ENCODE measurements around the gene RPS6KA5.
"Not testable (repeated sequence)": the region's sequence is repeated elsewhere in the genome, so short reads cannot be mapped to it uniquely, and the experiment has no call there.

The RPS6KA5 gene

DNA sequence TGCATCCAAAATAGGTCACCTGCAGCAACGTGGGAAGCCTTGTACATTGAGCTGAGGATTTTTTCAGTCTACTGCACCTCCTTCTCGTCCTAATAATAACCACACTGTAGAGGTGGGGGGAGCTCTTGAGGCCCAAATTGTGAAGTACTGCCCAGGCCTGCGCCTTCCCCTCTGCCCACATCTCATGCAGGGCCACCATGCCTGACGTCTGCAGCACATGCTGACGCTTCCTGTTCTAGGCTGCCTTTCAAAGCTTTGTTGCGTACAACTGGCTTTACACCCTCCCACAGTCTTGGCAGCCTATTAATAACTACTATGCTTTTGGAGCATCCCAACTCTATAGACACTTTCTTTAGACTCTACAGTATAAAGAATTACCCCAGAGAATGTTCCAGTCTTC, 217.7 kb downstream of the RPS6KA5 start:
- H3K27ac ChIP-seq (ENCODE audit: low read depth, low read length, poor library complexity, severe bottlenecking): no peak overlapping the region
- H4K20me1 ChIP-seq (ENCODE audit: insufficient read depth, low read length): no peaks in the 10 kb centered on the region
- no peak overlapping the region for H3K4me3 ChIP-seq (ENCODE audit: low read depth, low read length, poor library complexity, severe bottlenecking)
- H2AFZ ChIP-seq (ENCODE audit: low read length): no peak overlapping the region
- H3K9me3 ChIP-seq (ENCODE audit: low read length): no peaks in the 10 kb centered on the region
- H3K4me2 ChIP-seq (ENCODE audit: low read length): no peak overlapping the region
- H3K27me3 ChIP-seq (ENCODE audit: insufficient read depth, low read length): no peaks in the 10 kb centered on the region
- no peaks in the 10 kb centered on the region for H3K36me3 ChIP-seq (ENCODE audit: insufficient read depth, low read length)
- H3K79me2 ChIP-seq (ENCODE audit: insufficient read depth, low read length): no peaks in the 10 kb centered on the region
- H3K9ac ChIP-seq (ENCODE audit: low read length): no peak overlapping the region
- TF ChIP-seq, protein P1, sequence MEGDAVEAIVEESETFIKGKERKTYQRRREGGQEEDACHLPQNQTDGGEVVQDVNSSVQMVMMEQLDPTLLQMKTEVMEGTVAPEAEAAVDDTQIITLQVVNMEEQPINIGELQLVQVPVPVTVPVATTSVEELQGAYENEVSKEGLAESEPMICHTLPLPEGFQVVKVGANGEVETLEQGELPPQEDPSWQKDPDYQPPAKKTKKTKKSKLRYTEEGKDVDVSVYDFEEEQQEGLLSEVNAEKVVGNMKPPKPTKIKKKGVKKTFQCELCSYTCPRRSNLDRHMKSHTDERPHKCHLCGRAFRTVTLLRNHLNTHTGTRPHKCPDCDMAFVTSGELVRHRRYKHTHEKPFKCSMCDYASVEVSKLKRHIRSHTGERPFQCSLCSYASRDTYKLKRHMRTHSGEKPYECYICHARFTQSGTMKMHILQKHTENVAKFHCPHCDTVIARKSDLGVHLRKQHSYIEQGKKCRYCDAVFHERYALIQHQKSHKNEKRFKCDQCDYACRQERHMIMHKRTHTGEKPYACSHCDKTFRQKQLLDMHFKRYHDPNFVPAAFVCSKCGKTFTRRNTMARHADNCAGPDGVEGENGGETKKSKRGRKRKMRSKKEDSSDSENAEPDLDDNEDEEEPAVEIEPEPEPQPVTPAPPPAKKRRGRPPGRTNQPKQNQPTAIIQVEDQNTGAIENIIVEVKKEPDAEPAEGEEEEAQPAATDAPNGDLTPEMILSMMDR (IDR thresholded peaks at IDR 0.05; ENCODE audit: low read length): no peak
- no peak for TF ChIP-seq EZH2 (IDR thresholded peaks at IDR 0.05; ENCODE audit: borderline replicate concordance, low read length)
- no peaks in the 10 kb centered on the region for H3F3A ChIP-seq (ENCODE audit: insufficient read depth, low read length)
- no peaks in the 10 kb centered on the region for H3K4me1 ChIP-seq (ENCODE audit: insufficient read depth, low read length, severe bottlenecking)
- H3K9me2 ChIP-seq (ENCODE audit: low read depth, low read length): no peaks in the 10 kb centered on the region

GRCh38 chr14:90840667-90841066, 219.8 kb downstream of the RPS6KA5 start:
- not testable (repeated sequence) for H2AFZ ChIP-seq (ENCODE audit: low read length); H3K4me2 ChIP-seq (ENCODE audit: low read length); H3K27ac ChIP-seq (ENCODE audit: low read depth, low read length, poor library complexity, severe bottlenecking); H3F3A ChIP-seq (ENCODE audit: insufficient read depth, low read length); H3K9me3 ChIP-seq (ENCODE audit: low read length); H3K9ac ChIP-seq (ENCODE audit: low read length); H3K79me2 ChIP-seq (ENCODE audit: insufficient read depth, low read length); H3K27me3 ChIP-seq (ENCODE audit: insufficient read depth, low read length); H4K20me1 ChIP-seq (ENCODE audit: insufficient read depth, low read length); H3K4me3 ChIP-seq (ENCODE audit: low read depth, low read length, poor library complexity, severe bottlenecking); H3K4me1 ChIP-seq (ENCODE audit: insufficient read depth, low read length, severe bottlenecking); H3K9me2 ChIP-seq (ENCODE audit: low read depth, low read length); H3K36me3 ChIP-seq (ENCODE audit: insufficient read depth, low read length)

DNA sequence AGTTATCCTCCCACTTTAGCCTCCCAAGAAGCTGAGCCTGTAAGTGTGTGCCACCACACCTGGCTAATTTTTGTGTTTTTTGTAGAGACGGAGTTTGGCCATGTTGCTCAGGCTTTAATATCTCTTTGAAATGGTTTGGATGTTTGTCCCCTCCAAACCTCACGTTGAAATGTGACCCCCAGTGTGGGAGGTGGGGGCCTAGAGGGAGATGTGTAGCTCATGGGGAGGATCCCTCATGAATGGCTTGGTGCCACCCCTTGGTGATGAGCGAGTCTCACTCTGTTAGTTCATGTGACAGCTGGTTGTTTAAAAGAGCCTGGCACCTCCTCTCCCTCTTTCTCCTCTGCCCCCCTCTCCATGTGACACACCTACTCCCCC, 220.6 kb downstream of the RPS6KA5 start:
- no peak overlapping the region for H3K9ac ChIP-seq (ENCODE audit: low read length)
- no peak overlapping the region for H3K27ac ChIP-seq (ENCODE audit: low read depth, low read length, poor library complexity, severe bottlenecking)
- H4K20me1 ChIP-seq (ENCODE audit: insufficient read depth, low read length): no peaks in the 10 kb centered on the region
- no peaks in the 10 kb centered on the region for H3K9me2 ChIP-seq (ENCODE audit: low read depth, low read length)
- no peak overlapping the region for H3K4me2 ChIP-seq (ENCODE audit: low read length)
- H3K79me2 ChIP-seq (ENCODE audit: insufficient read depth, low read length): no peaks in the 10 kb centered on the region
- H3K4me1 ChIP-seq (ENCODE audit: insufficient read depth, low read length, severe bottlenecking): no peaks in the 10 kb centered on the region
- H3F3A ChIP-seq (ENCODE audit: insufficient read depth, low read length): no peaks in the 10 kb centered on the region
- no peaks in the 10 kb centered on the region for H3K36me3 ChIP-seq (ENCODE audit: insufficient read depth, low read length)
- no peak overlapping the region for H2AFZ ChIP-seq (ENCODE audit: low read length)
- H3K9me3 ChIP-seq (ENCODE audit: low read length): no peaks in the 10 kb centered on the region
- H3K4me3 ChIP-seq (ENCODE audit: low read depth, low read length, poor library complexity, severe bottlenecking): no peak overlapping the region
- TF ChIP-seq, protein P1 (IDR thresholded peaks at IDR 0.05; ENCODE audit: low read length): no peak
- no peak for TF ChIP-seq EZH2 (IDR thresholded peaks at IDR 0.05; ENCODE audit: borderline replicate concordance, low read length)
- H3K27me3 ChIP-seq (ENCODE audit: insufficient read depth, low read length): no peaks in the 10 kb centered on the region

DNA sequence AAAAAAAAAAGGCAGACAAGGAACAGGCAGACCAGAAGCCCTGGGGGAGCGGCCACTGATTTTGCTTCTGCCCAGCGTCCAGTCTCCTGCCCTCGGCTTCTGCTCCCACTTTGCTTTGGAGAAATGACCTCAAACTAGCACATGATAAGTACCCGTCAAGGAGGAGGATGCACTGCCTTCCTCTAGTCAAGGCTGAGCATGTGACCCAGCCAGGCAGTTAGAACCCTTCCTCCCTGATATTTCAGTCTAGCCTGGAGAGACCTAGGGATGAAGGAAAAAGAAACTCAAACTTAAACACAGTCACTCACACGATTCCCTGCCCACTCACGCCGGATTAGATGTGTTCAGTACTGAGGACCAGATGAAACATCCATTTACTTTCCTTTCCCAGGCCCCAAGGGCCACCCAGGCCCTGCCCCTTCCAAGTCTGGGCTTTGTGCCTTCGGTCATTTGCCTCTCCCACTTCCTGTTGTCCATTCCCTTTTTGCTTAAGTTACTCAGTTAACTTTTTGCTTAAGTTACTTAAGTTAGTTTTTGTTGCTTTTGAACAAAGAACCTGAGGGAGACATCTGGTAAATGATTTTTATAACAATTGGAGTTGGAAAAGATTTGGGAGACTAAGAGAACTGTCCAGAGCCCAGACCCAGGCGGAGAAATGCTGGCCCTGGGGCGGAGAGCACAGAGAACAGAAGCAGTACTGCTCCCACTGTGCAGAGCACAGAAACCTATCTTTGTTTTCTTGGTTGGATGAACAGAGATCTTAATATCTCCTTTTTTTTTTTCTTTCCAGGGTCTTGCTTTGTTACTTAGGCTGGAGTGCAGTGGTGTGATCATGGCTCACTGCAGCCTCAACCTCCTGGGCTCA, 221.2 kb downstream of the RPS6KA5 start:
- H3K36me3 ChIP-seq (ENCODE audit: insufficient read depth, low read length): no peaks in the 10 kb centered on the region
- no peaks in the 10 kb centered on the region for H3K79me2 ChIP-seq (ENCODE audit: insufficient read depth, low read length)
- no peaks in the 10 kb centered on the region for H3K4me1 ChIP-seq (ENCODE audit: insufficient read depth, low read length, severe bottlenecking)
- H3K9me3 ChIP-seq (ENCODE audit: low read length): no peaks in the 10 kb centered on the region
- no peaks in the 10 kb centered on the region for H3F3A ChIP-seq (ENCODE audit: insufficient read depth, low read length)
- H3K4me3 ChIP-seq (ENCODE audit: low read depth, low read length, poor library complexity, severe bottlenecking): no peak overlapping the region
- H3K27ac ChIP-seq (ENCODE audit: low read depth, low read length, poor library complexity, severe bottlenecking): no peak overlapping the region
- no peaks in the 10 kb centered on the region for H3K9me2 ChIP-seq (ENCODE audit: low read depth, low read length)
- no peak overlapping the region for H3K9ac ChIP-seq (ENCODE audit: low read length)
- no peak overlapping the region for H2AFZ ChIP-seq (ENCODE audit: low read length)
- H3K27me3 ChIP-seq (ENCODE audit: insufficient read depth, low read length): no peaks in the 10 kb centered on the region
- TF ChIP-seq EZH2 (IDR thresholded peaks at IDR 0.05; ENCODE audit: borderline replicate concordance, low read length): no peak
- TF ChIP-seq, protein P1 (IDR thresholded peaks at IDR 0.05; ENCODE audit: low read length): no peak
- no peak overlapping the region for H3K4me2 ChIP-seq (ENCODE audit: low read length)
- no peaks in the 10 kb centered on the region for H4K20me1 ChIP-seq (ENCODE audit: insufficient read depth, low read length)

GRCh38 chr14:90838531-90838930, 221.9 kb downstream of the RPS6KA5 start:
- not testable (repeated sequence) for H3K27me3 ChIP-seq (ENCODE audit: insufficient read depth, low read length); H4K20me1 ChIP-seq (ENCODE audit: insufficient read depth, low read length); H3K4me1 ChIP-seq (ENCODE audit: insufficient read depth, low read length, severe bottlenecking); H3K27ac ChIP-seq (ENCODE audit: low read depth, low read length, poor library complexity, severe bottlenecking); H3F3A ChIP-seq (ENCODE audit: insufficient read depth, low read length); H2AFZ ChIP-seq (ENCODE audit: low read length); H3K4me3 ChIP-seq (ENCODE audit: low read depth, low read length, poor library complexity, severe bottlenecking); H3K36me3 ChIP-seq (ENCODE audit: insufficient read depth, low read length); H3K9me2 ChIP-seq (ENCODE audit: low read depth, low read length); H3K79me2 ChIP-seq (ENCODE audit: insufficient read depth, low read length); H3K4me2 ChIP-seq (ENCODE audit: low read length); H3K9me3 ChIP-seq (ENCODE audit: low read length); H3K9ac ChIP-seq (ENCODE audit: low read length)
